Measurements from ENCODE around the gene OR5AN1.

DNA sequence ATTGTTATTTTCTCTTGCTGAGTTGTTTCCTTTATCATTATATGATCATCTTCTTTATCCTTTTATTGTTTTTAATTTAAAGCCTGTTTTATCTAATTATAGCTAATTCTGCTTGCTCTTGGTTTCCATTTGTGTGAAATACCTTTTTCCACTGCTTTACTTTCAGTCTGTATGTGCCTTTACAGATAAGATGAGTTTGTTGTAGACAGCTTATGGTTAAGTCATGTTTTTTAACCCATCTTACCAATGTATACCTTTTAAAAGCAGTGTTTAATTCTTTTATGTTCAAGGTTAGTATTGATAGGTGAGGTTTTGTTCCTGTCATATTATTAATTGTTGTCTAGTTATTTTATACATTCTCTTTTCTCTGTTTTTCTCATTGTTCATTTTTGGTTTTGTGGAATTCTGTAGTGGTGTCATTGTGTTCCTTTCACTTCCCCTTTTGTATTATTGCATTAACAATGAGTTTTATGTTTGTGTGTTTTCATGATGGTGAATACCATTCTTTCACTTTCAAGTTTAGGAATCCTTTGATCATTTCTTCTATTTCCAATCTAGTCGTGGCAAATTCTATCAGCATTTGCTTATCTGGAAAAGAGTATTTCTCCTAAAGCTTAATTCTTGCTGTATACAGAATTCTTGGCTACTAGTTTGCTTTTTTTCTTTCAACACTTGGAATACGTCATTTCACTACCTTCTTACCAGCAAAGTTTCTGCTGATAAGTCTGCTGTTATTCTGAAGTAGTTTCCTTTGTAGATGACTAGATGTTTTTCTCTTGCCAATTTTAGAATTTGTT lies 21.8 kb downstream of the OR5AN1 start:
- no peak for TF ChIP-seq CTCF (IDR thresholded peaks at IDR 0.05)
- TF ChIP-seq EZH2 (IDR thresholded peaks at IDR 0.05; ENCODE audit: borderline replicate concordance, insufficient read depth, low read depth, low read length, poor library complexity, severe bottlenecking): no peak
